Keratinocyte (primary cell): ENCODE results near the gene GPR139. TPM values are rescaled to one million over a fixed set of nuclear protein-coding genes. Genes with fewer than 3 reads are reported as not detected.

ENCODE experiments used
- DNase-seq: peaks from one replicate; pipeline ENCODE4 v3.0.0-alpha.2; 2011; ENCODE audit warnings: low read depth, missing footprints, low spot score
- FAIRE-seq: peaks from 2 replicates; lab custom pipeline; 2011; peaks lifted over from hg19 to GRCh38; lab: Jason Lieb, UNC
- H2AFZ ChIP-seq: 2 replicates; pipeline ENCODE4 v1.6.0; 2012; ENCODE audit warnings: low read length, control low read depth, inconsistent platforms; ENCODE audit not compliant: control insufficient read depth
- H3K27ac ChIP-seq: 2 replicates; pipeline ENCODE4 v1.5.1; 2011; ENCODE audit warnings: low read length; ENCODE audit not compliant: control insufficient read depth, insufficient read depth
- H3K27me3 ChIP-seq: 3 replicates; pipeline ENCODE4 v1.6.0; 2011; ENCODE audit warnings: low read length; ENCODE audit not compliant: control insufficient read depth, insufficient read depth; ENCODE audit errors: extremely low read depth
- H3K36me3 ChIP-seq, 2 experiments: 2 replicates in 1 of 2; 3 replicates in 1 of 2; pipeline ENCODE4 v1.5.1; 2011; ENCODE audit warnings: low read length in 2 of 2, mild to moderate bottlenecking in 1 of 2; ENCODE audit not compliant: control insufficient read depth in 2 of 2, insufficient read depth in 2 of 2; ENCODE audit errors: extremely low read depth in 1 of 2
- H3K4me1 ChIP-seq: 3 replicates; pipeline ENCODE4 v1.5.1; 2011; ENCODE audit warnings: low read length; ENCODE audit not compliant: control insufficient read depth, insufficient read depth; ENCODE audit errors: extremely low read depth
- H3K4me2 ChIP-seq: 3 replicates; pipeline ENCODE4 v1.6.0; 2011; ENCODE audit warnings: low read depth, low read length; ENCODE audit not compliant: control insufficient read depth, insufficient read depth; ENCODE audit errors: extremely low read depth
- H3K4me3 ChIP-seq, 3 experiments: fragments of 200-600 bp in 1 of 3; sonication (generic) in 1 of 3; 2 replicates in 2 of 3; 3 replicates in 1 of 3; pipeline ENCODE4 v1.5.1; 2011 to 2016; ENCODE audit warnings: low read length in 3 of 3, mild to moderate bottlenecking in 3 of 3, control low read depth in 2 of 3, inconsistent platforms in 1 of 3, low read depth in 1 of 3, mixed read lengths in 1 of 3, mixed run types in 1 of 3, moderate library complexity in 1 of 3; ENCODE audit not compliant: control insufficient read depth in 2 of 3, insufficient read depth in 2 of 3; ENCODE audit errors: extremely low read depth in 1 of 3
- H3K79me2 ChIP-seq: 2 replicates; pipeline ENCODE4 v1.6.0; 2012; ENCODE audit warnings: low read length; ENCODE audit not compliant: control insufficient read depth, insufficient read depth
- H3K9ac ChIP-seq: 3 replicates; pipeline ENCODE4 v1.6.0; 2011; ENCODE audit warnings: low read length; ENCODE audit not compliant: control insufficient read depth, insufficient read depth; ENCODE audit errors: extremely low read depth
- H3K9me1 ChIP-seq: 3 replicates; pipeline ENCODE4 v1.6.0; 2011; ENCODE audit warnings: low read length; ENCODE audit not compliant: control insufficient read depth, insufficient read depth; ENCODE audit errors: extremely low read depth
- H3K9me3 ChIP-seq: 2 replicates; pipeline ENCODE4 v1.5.1; 2012; ENCODE audit warnings: low read depth, low read length; ENCODE audit not compliant: control insufficient read depth
- H4K20me1 ChIP-seq: 3 replicates; pipeline ENCODE4 v1.6.0; 2011; ENCODE audit warnings: low read length; ENCODE audit not compliant: control insufficient read depth, insufficient read depth; ENCODE audit errors: extremely low read depth
- EZH2 ChIP-seq: IDR thresholded peaks from one replicate; pipeline ENCODE4 v1.6.1; 2012; ENCODE audit warnings: inconsistent platforms, mild to moderate bottlenecking, low read length, moderate library complexity
- dilution Hi-C: fragments of 300-500 bp; cut with MboI; formaldehyde crosslinking; loops from one replicate; pipeline ENCODE4 v1.7.0; 2020; ENCODE audit warnings: low sequenced_read_pairs; ENCODE audit not compliant: extremely low pct_ligation_motif_present
- polyA plus RNA-seq, 5 experiments: library from polyadenylated mRNA; depleted of rRNA in 3 of 5; stranded (reverse) in 3 of 5; stranded (forward) in 1 of 5; unstranded in 1 of 5; fragments of >200 nt; gene quantifications; 1 replicate in 1 of 5; 2 replicates in 3 of 5; 3 replicates in 1 of 5; pipeline versions ENCODE4 v1.2.1 to v1.2.3, GENCODE V29; 2011 to 2012; ENCODE audit warnings: missing spikeins in 2 of 5, low read depth in 1 of 5, low replicate concordance in 1 of 5
- TF ChIP-seq, protein P1 (sequence below), 3 experiments: IDR thresholded peaks in 1 of 3; conservative IDR thresholded peaks in 1 of 3; optimal IDR thresholded peaks in 1 of 3; 2 replicates in 2 of 3; 3 replicates in 1 of 3; pipeline versions ENCODE3 to v1.5.1; 2011; ENCODE audit warnings: low read length in 3 of 3, mild to moderate bottlenecking in 3 of 3, moderate library complexity in 2 of 3, control low read depth in 1 of 3, inconsistent platforms in 1 of 3; ENCODE audit not compliant: insufficient read depth in 2 of 3; ENCODE audit errors: extremely low read depth in 1 of 3

The GPR139 gene
- polyA plus RNA-seq, 1 donor (not counting 4 experiments of a cell fraction or from before 2014, with no cell fraction given), result not detected

DNA sequence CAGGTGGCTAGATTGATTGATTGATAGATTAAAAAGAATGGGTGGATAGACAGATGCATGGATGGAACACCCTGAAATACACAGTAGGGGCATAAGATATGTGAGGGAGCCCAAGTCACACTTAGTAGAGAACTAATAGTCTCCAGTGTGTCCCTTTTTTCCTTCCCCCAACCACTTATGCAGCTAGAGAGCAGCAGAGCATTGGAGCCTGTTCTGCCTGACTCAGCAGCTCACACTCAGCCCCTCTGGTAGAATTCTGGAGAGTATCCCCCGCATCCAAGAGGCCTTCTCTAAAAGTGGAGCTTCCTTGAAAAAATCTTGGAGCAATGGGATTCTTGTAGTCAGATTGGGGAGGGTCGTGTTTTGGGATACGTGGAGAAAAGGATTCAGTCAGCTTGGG lies 20.5 kb upstream of the GPR139 start:
- TF ChIP-seq, protein P1, sequence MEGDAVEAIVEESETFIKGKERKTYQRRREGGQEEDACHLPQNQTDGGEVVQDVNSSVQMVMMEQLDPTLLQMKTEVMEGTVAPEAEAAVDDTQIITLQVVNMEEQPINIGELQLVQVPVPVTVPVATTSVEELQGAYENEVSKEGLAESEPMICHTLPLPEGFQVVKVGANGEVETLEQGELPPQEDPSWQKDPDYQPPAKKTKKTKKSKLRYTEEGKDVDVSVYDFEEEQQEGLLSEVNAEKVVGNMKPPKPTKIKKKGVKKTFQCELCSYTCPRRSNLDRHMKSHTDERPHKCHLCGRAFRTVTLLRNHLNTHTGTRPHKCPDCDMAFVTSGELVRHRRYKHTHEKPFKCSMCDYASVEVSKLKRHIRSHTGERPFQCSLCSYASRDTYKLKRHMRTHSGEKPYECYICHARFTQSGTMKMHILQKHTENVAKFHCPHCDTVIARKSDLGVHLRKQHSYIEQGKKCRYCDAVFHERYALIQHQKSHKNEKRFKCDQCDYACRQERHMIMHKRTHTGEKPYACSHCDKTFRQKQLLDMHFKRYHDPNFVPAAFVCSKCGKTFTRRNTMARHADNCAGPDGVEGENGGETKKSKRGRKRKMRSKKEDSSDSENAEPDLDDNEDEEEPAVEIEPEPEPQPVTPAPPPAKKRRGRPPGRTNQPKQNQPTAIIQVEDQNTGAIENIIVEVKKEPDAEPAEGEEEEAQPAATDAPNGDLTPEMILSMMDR (optimal IDR thresholded peaks at IDR 0.05 in 1 of 3, IDR thresholded peaks at IDR 0.05 in 1 of 3, conservative IDR thresholded peaks at IDR 0.05 in 1 of 3; ENCODE audit: extremely low read depth in 1 of 3, insufficient read depth in 2 of 3, low read length in 3 of 3), result no peak
- no peak for TF ChIP-seq EZH2
- H3K4me2 ChIP-seq, result no peak overlapping the region
- dilution Hi-C loops, result no loop called here
- no peak overlapping the region for H3K9ac ChIP-seq
- H3K9me3 ChIP-seq, result no peaks in the 10 kb centered on the region
- no peak overlapping the region for H3K27ac ChIP-seq
- H3K4me1 ChIP-seq, result no peaks in the 10 kb centered on the region
- FAIRE-seq (no peak), DNase-seq (no peak)
- no peak overlapping the region for H3K4me3 ChIP-seq
- no peaks in the 10 kb centered on the region for H3K9me1 ChIP-seq
- no peak overlapping the region for H2AFZ ChIP-seq
- no peaks in the 10 kb centered on the region for H3K27me3 ChIP-seq
- no peaks in the 10 kb centered on the region for H3K36me3 ChIP-seq
- no peaks in the 10 kb centered on the region for H4K20me1 ChIP-seq
- H3K79me2 ChIP-seq, result no peaks in the 10 kb centered on the region

GRCh38 chr16:20089246-20089965 lies 15.7 kb upstream of the GPR139 start:
- H3K4me2 ChIP-seq, result no peak overlapping the region
- TF ChIP-seq, protein P1 (optimal IDR thresholded peaks at IDR 0.05 in 1 of 3, IDR thresholded peaks at IDR 0.05 in 1 of 3, conservative IDR thresholded peaks at IDR 0.05 in 1 of 3; ENCODE audit: extremely low read depth in 1 of 3, insufficient read depth in 2 of 3, low read length in 3 of 3), result no peak
- TF ChIP-seq EZH2, result no peak
- H3K27me3 ChIP-seq, result no peaks in the 10 kb centered on the region
- H2AFZ ChIP-seq, result no peak overlapping the region
- no peaks in the 10 kb centered on the region for H3K9me1 ChIP-seq
- H4K20me1 ChIP-seq, result no peaks in the 10 kb centered on the region
- H3K79me2 ChIP-seq, result no peaks in the 10 kb centered on the region
- no peaks in the 10 kb centered on the region for H3K9me3 ChIP-seq
- FAIRE-seq, result no peak
- no peak overlapping the region for H3K27ac ChIP-seq
- no peak overlapping the region for H3K9ac ChIP-seq
- dilution Hi-C loops, result no loop called here
- DNase-seq, result no peak
- H3K4me3 ChIP-seq, result no peak overlapping the region
- no peaks in the 10 kb centered on the region for H3K4me1 ChIP-seq
- no peaks in the 10 kb centered on the region for H3K36me3 ChIP-seq
